GM15510 (cell line): ENCODE measurements around the gene KRTAP24-1.

Experiments used
- POLR2A ChIP-seq: IDR thresholded peaks from 3 replicates; pipeline ENCODE4 v1.6.1; 2011; ENCODE audit warnings: borderline replicate concordance; ENCODE audit not compliant: insufficient read length; ENCODE audit errors: extremely low read depth

The KRTAP24-1 gene, protein sequence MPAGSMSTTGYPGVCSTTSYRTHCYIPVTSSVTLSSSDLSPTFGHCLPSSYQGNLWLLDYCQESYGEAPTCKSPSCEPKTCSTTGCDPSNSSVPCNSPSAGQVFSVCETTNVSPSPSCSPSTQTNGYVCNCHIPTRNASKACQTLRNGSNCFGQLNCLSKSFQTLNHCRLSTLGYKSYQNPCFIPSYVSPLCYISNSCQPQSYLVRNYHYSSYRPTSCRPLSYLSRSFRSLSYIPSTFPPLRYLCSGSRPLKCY

DNA sequence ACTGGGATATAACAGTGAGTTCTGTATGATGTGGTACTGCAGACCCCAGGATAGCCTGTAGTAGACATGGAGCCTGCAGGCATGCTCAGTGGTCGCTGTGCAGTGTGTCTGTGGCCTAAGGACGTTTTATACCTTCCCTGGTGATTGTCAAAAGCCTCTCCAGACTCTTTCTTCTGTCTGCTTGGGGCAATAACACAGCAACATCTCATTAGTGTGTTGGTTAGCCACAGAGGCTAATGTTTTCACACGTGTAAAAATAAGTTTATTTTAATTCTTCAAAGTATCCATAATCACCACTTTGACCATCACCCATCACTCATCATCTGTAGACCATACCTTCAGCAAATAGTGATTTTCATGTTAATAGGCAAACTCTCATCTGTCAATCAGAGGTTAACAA is at the start of gene KRTAP24-1:
Gene KRTAP24-1, minus strand, starts transcription at position 101 of the 400 bp plus-strand sequence. Its CDS starts 18 bp downstream, at position 83.
- TF ChIP-seq POLR2A, result no peak

DNA sequence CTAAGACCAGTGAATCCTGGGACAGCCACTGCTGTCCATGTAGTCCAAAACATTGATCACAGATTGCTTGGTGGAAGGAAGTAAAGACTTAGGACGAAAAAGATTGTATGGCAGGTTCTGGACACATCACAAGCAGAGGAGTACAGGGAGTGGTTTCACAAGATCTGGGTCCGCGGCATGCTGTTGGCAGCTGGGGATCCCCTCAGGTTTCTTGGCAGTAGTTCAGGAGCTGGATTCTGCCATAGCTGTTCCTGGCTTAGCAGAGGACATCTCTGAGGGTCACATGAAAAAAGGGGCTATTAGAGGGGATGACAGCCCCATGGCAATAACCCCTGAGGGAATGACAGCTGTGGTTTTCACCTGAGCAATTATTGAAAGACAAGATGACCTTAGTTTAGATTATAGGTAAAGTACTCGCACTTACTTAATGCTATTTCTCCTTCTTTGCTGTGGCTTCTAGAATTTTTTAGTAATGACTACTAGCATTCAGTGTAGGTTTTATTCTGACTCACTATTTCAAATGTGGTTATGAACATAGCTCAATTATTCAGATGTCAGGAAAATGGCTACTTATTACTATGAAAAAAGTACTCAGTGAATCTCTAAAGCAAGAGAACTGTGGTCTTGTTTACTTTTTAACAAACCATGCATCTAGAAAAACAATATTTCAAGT is 46.6 kb upstream of the KRTAP24-1 start:
- TF ChIP-seq POLR2A, result no peak

DNA sequence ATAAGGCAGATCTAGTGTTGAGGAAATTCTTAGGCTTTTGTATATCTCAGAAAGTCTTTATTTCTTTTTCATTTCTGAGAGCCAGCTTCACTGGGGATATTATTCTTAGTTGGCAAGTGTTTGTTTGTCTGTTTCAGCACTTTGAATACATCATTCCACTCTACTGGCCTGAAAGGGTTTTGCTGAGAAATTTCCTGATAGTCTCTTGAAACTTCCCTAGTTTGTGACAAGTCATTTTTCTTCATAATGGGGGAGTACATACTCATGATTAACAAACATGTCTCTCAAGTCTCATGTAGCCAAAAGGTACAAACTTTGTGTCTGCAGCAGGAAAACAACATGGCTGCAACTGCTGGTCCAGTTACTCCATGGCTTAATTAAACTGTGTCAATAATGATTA is 43.6 kb upstream of the KRTAP24-1 start:
- TF ChIP-seq POLR2A, result no peak

DNA sequence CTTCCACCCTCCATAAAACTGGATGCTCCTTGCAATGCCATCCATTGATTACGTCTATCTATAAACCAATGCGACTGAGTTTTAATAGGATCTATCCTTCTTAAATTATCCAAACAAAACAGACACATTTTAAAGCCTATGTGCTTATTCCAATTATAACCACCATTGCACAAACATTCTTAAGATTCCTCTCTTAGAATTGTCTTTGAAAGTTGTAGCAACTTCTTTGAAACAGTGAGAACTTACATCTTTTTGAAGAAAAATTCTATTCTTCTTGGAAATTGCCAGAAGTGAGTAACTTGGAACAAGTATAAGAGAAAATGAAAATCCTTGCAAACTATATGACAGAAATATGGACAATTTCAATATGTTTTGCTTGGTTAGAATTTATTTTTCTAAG is 37.5 kb upstream of the KRTAP24-1 start, which contains the start of gene KRTAP26-1:
Gene KRTAP26-1, minus strand, starts transcription at position 101 of the 400 bp plus-strand sequence. CDS start 280 bp downstream, outside the sequence.
- no peak for TF ChIP-seq POLR2A

DNA sequence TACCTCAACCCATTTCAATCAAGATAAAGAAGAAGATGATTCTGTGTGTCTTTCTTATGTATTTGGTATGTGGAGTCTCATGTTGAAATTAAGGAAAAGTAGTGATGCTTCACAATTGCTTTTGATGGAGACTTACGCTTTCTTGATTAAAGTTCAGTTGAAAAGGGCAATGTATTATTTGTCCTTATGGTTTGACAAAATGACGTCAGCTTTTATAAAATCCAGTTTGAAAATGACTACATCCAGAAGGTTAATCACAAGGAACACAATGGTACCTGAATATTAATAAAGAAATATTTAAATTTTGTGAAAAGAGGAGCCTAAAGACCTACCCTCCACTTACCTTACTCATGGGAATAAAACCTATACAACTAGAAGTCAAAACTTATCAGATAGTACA is 33.0 kb upstream of the KRTAP24-1 start:
- TF ChIP-seq POLR2A, result no peak

DNA sequence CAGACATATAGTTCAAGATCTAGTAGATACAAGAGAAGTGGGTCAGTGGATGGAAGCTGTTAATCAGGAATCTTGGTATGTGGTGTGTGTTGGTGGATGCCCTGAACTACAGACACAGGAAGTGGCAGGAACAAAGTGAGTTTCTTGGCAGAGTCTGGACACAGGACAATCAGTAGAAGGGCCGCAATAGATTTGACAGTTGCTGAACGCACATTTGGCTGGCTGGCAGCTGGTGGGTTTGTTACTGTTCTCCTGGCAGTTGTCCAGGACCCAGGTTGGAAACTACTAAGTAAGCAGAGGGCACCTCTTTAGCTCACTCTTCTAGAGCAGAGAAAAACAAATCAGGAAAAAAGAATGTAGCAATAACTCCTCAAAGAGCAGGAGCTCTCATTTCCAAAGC is 24.1 kb upstream of the KRTAP24-1 start:
- no peak for TF ChIP-seq POLR2A

DNA sequence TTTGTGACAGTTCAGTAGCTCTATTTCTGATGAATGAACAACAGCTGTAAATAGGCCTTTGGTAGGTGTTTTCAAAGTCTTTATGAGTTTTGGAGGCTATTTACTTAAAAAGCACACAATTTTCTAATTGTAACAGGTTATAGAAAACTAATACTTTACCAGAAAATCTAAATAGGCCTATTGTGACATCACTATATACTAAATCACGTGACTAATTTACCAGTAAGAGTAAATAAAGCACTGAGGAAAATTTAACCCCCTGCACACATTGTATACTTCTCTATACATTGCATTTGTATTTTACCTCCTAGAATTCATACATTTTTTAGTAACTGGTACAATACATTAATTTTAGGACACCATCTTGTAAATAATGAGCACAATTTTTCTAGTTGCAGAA is 22.4 kb upstream of the KRTAP24-1 start:
- TF ChIP-seq POLR2A, result no peak

DNA sequence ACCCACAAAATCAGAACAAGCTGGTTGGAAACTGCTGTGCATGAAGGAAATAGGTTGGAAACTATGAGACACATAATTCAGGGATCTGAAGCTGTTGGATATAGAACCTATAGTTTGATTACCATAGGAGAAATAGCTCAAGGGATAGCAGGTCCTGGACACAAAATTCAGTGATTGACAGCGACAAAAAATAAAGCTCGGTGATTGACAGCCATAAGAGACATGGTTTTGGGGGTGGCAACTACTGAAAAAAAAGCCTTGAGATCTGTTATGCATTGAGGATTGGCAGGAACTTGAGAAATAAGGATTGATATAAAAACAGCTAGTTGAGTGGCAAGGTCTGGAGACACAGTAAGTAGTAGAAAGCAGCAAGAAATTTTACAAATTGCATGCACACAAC is 6.5 kb upstream of the KRTAP24-1 start, which contains the start of gene KRTAP25-1:
Gene KRTAP25-1, minus strand, starts transcription at position 300 of the 400 bp plus-strand sequence. Its CDS starts 24 bp downstream, at position 276.
- no peak for TF ChIP-seq POLR2A

DNA sequence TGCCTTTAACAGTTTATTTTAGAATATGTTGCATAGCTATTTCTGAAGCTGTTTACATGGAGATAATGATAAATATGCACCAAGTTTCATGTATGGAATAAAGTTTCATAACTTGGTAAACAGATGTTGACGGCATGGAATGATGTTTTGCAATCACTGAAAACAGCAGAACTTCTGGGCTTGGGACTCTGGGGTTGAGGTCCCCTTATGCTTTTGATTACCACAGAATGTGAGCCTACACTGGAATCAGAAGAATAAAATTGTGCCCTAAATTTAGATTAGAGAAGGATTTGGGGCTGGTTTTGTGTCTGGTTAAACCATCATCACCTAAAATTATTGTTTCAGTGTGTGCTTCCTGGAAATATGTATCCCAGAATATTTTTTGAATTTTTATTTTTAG is 11.1 kb downstream of the KRTAP24-1 start:
- TF ChIP-seq POLR2A, result no peak

DNA sequence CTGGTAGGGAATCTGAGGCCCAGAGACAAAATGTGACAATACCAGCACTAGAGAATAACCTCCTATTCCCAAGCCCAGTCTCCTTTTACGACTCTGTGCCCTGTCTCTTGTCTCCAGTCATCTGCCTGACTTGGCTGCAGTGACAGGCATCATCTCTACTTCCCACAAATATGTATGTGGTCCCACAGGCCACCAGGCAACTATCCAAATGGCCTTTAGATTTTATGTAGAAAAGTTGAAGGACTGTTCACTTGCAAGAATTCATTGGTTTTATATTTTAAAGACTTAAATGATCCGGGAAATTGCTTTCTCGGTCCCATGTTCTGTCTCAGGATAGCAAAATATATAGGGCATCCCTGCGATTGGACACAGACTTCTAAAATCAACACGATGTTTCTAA is 11.6 kb downstream of the KRTAP24-1 start:
- no peak for TF ChIP-seq POLR2A

DNA sequence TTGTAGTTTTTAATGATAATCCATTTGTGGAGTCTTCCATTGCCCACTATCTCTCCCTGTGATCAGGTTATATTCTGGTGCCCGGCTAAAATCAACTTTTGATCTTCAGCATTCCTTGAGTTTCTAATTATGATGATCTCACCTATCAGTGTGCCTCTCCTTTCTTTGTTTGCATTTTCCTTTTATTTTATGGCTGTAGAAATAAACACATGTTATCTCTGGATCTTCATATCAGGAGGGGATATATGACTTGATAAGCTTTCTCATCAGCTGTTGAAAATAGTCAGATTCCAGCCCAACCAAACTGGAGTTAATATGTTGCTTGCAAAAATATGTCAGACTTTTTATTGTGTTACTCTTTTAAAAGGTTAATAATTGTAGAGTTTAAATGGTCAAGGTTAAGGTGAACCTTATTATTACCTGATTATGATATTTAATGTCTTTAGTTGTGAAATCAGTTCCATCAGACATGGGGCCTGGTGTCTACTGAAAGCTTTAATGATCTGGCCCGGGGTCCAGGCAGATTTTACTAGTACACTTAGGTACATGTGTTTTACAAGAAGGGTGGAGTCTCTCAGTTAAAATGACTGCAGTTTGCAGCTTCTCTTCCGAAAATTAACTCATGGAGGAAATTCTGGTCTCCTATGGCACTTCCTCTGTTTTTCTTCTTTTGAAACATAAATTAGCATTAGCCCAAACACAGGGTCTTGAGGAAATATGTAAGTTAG is 12.8 kb downstream of the KRTAP24-1 start:
- no peak for TF ChIP-seq POLR2A

DNA sequence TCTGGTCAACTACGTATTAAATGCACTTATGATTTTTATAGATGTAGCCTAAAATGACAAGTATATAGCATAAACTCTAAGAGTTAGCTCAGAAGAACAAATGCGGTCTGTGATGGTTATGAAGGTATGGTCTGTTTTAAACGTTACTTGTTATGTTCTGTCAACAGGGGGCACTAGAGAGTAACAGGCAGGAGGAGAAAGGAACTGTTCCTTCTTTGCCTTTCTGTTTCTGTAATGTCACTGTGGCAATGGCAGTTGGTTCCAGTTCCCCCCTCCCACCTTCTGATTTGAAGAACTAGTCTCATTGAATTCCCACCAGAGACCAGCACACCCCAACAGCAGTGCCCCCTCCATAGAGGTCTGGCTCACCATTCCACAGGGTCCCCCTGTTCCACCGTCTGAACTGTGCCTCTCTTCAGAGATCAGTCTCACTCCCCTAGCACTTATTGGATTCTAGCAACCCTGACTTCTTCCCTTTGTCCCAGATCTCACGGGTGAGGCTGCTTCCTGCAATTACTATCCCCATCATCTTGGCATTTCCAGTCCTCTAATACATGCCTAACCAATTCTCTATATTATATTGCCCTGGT is 14.0 kb downstream of the KRTAP24-1 start:
- no peak for TF ChIP-seq POLR2A

DNA sequence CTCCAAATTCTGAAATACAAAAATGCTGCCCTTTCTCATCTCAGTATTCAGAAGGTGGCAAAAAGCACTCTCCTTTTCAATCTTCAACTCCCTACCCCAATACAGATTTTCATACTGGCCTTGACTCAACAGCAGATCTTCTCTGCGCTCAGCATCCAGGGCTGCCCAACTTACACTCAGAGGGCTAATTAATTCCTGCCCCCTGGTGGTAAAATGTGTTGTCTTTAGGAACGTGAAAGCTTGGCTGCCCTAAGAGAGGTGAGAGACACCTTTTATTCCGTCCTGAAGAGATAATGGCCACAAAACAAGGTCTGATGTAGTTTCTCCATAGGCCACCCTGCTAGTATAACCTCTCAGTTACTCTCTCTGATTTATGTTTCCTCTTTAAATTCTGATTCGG is 25.0 kb downstream of the KRTAP24-1 start:
- no peak for TF ChIP-seq POLR2A

DNA sequence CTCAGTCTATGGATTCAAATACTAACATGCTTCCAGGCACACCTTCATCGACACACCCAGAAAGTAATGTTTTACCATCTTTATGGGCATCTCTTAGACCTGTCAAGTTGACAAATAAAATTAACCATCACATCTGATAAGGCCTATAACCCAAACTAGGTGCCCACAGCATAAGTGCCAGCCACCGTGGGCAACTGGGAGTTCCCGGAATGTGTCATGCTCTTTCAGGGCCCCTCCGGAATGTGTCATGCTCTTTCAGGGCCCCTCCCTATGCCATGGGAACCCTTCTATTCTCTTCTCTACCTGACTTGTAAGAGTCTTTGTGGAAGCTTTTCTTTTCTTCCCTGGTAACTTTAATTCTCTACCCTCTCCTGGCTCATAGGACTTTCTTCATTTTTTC is 26.6 kb downstream of the KRTAP24-1 start:
- no peak for TF ChIP-seq POLR2A

DNA sequence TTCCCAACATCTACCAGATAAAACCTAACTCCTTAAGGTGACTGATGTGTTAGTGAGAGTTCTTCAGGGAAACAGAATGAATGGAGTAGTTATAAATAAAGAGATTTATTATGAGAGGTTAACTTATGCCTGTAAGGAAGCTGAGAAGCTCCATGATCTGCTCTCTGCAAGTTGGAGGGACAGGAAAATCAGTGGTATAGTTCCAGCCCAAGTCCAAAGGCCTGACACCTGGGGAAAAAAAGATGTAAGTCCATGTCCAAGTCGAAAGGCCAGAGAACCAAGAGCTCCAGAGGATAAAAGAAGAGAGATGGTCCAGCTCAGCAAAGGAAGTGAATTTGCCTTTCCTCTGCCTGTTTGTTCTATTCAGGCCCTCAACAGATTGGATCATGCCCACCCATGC is 27.1 kb downstream of the KRTAP24-1 start:
- TF ChIP-seq POLR2A, result no peak
